A549 (cell line): Measurements from ENCODE around the gene CAMKV.

Experiments
- CEBPB ChIP-seq, 2 experiments: fragments of >200 bp in 1 of 2; sonication (Bioruptor Twin) in 1 of 2; formaldehyde crosslinking in 1 of 2; IDR thresholded peaks; 2 replicates each; pipeline ENCODE4 v1.6.1; 2012 to 2016
- CTCF ChIP-seq: fragments of >200 bp; sonication (Bioruptor Twin); formaldehyde crosslinking; IDR thresholded peaks from 3 replicates; pipeline ENCODE4 v1.5.1; 2016
- E2F6 ChIP-seq: IDR thresholded peaks from 2 replicates; pipeline ENCODE4 v1.6.1; 2012; ENCODE audit warnings: low read depth, borderline replicate concordance
- JUN ChIP-seq, 2 experiments: fragments of >200 bp; sonication (Bioruptor Twin); formaldehyde crosslinking; IDR thresholded peaks; 2 replicates in 1 of 2; 3 replicates in 1 of 2; pipeline ENCODE4 v1.6.1; 2016 to 2017
- MAX ChIP-seq: IDR thresholded peaks from 2 replicates; pipeline ENCODE4 v1.6.1; 2012
- PHF8 ChIP-seq: fragments of 200-600 bp; sonication (generic); IDR thresholded peaks from 2 replicates; pipeline ENCODE4 v1.6.1; 2016; ENCODE audit warnings: low read depth, mild to moderate bottlenecking, antibody characterized with exemption, moderate library complexity, borderline replicate concordance
- POLR2A ChIP-seq: IDR thresholded peaks from 2 replicates; pipeline ENCODE4 v1.6.1; 2012; ENCODE audit warnings: mild to moderate bottlenecking, low read length
- RAD21 ChIP-seq, 2 experiments: fragments of >200 bp in 1 of 2; sonication (Bioruptor Twin) in 1 of 2; formaldehyde crosslinking in 1 of 2; IDR thresholded peaks in 1 of 2; conservative IDR thresholded peaks in 1 of 2; 2 replicates in 1 of 2; 3 replicates in 1 of 2; pipeline ENCODE4 v1.6.1; 2012 to 2018; ENCODE audit warnings: inconsistent platforms in 1 of 2
- REST ChIP-seq: fragments of 200-600 bp; sonication (generic); IDR thresholded peaks from 2 replicates; pipeline ENCODE4 v1.6.1; 2016; ENCODE audit warnings: antibody characterized with exemption, mild to moderate bottlenecking, moderate library complexity
- RFX5 ChIP-seq: fragments of 450-650 bp; IDR thresholded peaks from 2 replicates; pipeline ENCODE4 v1.7.1; 2014; ENCODE audit warnings: antibody characterized with exemption, mild to moderate bottlenecking, moderate library complexity
- TP53 ChIP-seq: fragments of 250-450 bp; sonication (Bioruptor Pico); IDR thresholded peaks from 2 replicates; pipeline ENCODE4 v1.5.0; 2021; ENCODE audit warnings: mild to moderate bottlenecking, moderate library complexity

GRCh38 chr3:49841126-49841696 is 28.5 kb downstream of the CAMKV start:
- TF ChIP-seq RFX5 (no peak), TP53 (CRISPR knock-in tag) (no peak), RAD21 (conservative IDR thresholded peaks at IDR 0.05 in 1 of 2, IDR thresholded peaks at IDR 0.05 in 1 of 2) (peak; percentile 44 to 64; a peak in 4 of 5 replicates), POLR2A (no peak), CTCF (peak; percentile 45), REST (no peak), E2F6 (no peak), JUN (IDR thresholded peaks at IDR 0.05) (no peak), CEBPB (IDR thresholded peaks at IDR 0.05) (no peak), MAX (no peak), PHF8 (no peak)
